Natural killer cell (primary cell): Measurements from ENCODE around the gene OPN3. TPM values are rescaled to one million over a fixed set of nuclear protein-coding genes. Genes with fewer than 3 reads are reported as not detected.

Source experiments
- ATAC-seq, 3 donors: fragments of 150-1000 bp in 2 of 3; fragments of 200-7000 bp in 1 of 3; cut with Tn5 transposase; 1 replicate in 1 of 3; 2 replicates in 2 of 3; pipeline ENCODE4 v1.10.0; 2021; ENCODE audit warnings: mild to moderate bottlenecking in 2 of 3, moderate library complexity in 2 of 3
- DNase-seq, 2 donors: peaks; one replicate each; pipeline versions ENCODE4 v3.0.0 to v3.0.0-alpha.2; 2013 to 2021; ENCODE audit warnings: mixed read lengths in 1 of 2
- H3K27ac ChIP-seq: one replicate; pipeline ENCODE4 v1.5.1; 2013; ENCODE audit warnings: mild to moderate bottlenecking, low read length
- H3K27me3 ChIP-seq: one replicate; pipeline ENCODE4 v1.6.1; 2013; ENCODE audit warnings: low read length; ENCODE audit not compliant: control insufficient read depth, insufficient read depth
- H3K36me3 ChIP-seq: one replicate; pipeline ENCODE4 v1.6.1; 2013; ENCODE audit warnings: low read length; ENCODE audit not compliant: control insufficient read depth, insufficient read depth
- H3K4me1 ChIP-seq: one replicate; pipeline ENCODE4 v1.6.1; 2013; ENCODE audit warnings: low read length; ENCODE audit not compliant: control insufficient read depth, insufficient read depth
- H3K4me3 ChIP-seq: one replicate; pipeline ENCODE4 v1.5.1; 2013; ENCODE audit warnings: low read length
- H3K9me3 ChIP-seq: one replicate; pipeline ENCODE4 v1.6.1; 2013; ENCODE audit warnings: low read length; ENCODE audit not compliant: control insufficient read depth, insufficient read depth
- H3K27ac Mint-ChIP-seq, 2 donors: one replicate each; pipeline ENCODE4 v1.8.0; 2022; ENCODE audit warnings: mild to moderate bottlenecking in 2 of 2, mixed read lengths in 2 of 2, moderate library complexity in 1 of 2
- H3K27me3 Mint-ChIP-seq, 2 donors: one replicate each; pipeline ENCODE4 v1.8.0; 2022; ENCODE audit warnings: low read depth in 2 of 2, mixed read lengths in 2 of 2
- H3K36me3 Mint-ChIP-seq: one replicate; pipeline ENCODE4 v1.8.0; 2022; ENCODE audit warnings: mixed read lengths
- H3K4me1 Mint-ChIP-seq, 2 donors: one replicate each; pipeline ENCODE4 v1.8.0; 2022; ENCODE audit warnings: mixed read lengths in 2 of 2
- H3K4me3 Mint-ChIP-seq: one replicate; pipeline ENCODE4 v1.8.0; 2022; ENCODE audit warnings: mild to moderate bottlenecking, moderate library complexity, mixed read lengths
- H3K9me3 Mint-ChIP-seq, 2 donors: one replicate each; pipeline ENCODE4 v1.8.0; 2022; ENCODE audit warnings: mixed read lengths in 2 of 2
- WGBS: methylation state at CpG from one replicate; pipeline ENCODE4 v1.1.7; 2013; ENCODE audit warnings: missing lambda C conversion rate; ENCODE audit not compliant: insufficient coverage; 5-methylcytosine and 5-hydroxymethylcytosine counted together
- intact Hi-C: fragments of 100-400 bp; cut with micrococcal nuclease; formaldehyde crosslinking; loops from one replicate; pipeline ENCODE4 v1.14.2; 2022
- total RNA-seq, 4 donors: library from RNA; stranded (reverse); fragments of 120-200 nt in 1 of 4; gene quantifications; one replicate each; pipeline versions ENCODE4 v1.2.3 to v1.2.4, GENCODE V29; 2013 to 2022
- TF ChIP-seq, protein P1 (sequence below): fragments of 200-600 bp; IDR thresholded peaks from one replicate; pipeline ENCODE4 v1.8.0; 2022; ENCODE audit warnings: antibody characterized with exemption

The OPN3 gene
- total RNA-seq, 3 donors from 2014 or later (not counting 1 experiment from before 2014, with no cell fraction given): 3.9 to 5.1 (median 4.1) TPM

DNA sequence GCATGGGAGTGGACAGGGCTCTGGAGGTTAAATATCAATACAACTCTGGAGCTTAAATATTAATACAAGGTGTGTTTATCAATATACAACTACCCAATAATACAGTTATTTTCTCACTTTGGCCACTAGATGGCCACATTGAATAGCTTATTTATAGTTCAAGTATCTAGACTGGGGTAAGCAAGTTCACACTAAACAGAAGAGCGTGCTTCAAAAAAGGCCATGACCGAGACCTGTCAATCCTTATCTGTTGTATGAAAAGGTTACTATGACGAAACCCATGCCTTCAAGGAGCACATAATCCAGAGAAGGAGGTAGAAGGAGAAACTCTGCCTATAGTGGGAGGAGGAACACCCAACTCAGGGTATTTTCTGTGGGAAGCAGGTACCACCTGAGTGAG lies 29.1 kb downstream of the OPN3 start:
- H3K27ac ChIP-seq: no peak overlapping the region
- H3K4me1 ChIP-seq: no peaks in the 10 kb centered on the region
- WGBS: 38% methylated on average over 3 of the region's 3 CpGs

DNA sequence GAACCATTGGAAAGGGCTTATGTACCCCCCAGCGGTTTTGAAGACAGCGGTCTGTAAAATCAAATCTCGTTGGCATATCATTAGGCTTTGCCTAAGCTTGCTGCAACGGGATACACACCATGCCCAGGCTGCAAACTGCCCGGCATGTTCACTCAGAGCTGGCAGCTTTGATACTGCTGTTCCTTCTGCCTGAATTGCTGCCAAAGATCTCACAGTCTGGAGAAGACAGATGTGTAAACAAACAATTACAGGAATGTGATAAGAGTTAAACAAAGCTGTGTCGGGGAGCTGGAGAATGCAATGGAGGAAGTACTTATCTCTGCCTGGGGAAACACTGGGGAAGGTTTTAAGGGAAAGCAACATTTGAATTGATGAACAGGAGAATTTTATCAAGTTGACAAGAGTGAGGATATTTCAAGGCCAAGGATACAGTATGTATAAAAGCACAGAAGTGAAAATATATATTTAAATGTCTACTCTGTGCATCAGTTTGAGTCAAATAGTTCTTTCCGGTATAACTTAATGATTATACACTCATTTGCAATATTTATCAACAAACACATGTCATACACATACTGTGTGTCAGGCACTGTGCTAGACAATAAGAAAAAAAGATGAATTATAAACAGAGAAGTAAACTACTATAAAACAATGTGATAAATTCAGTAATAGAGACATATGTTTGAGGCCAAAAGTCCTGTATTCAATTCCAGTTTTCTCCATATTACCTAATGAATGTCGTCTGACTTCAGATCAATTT lies 29.9 kb downstream of the OPN3 start:
- no peak overlapping the region for H3K27ac Mint-ChIP-seq
- H3K4me1 Mint-ChIP-seq: no peaks in the 10 kb centered on the region
- no peaks in the 10 kb centered on the region for H3K27me3 Mint-ChIP-seq

More for the DNA sequence above, 29.1 kb downstream of the OPN3 start:
- no peaks in the 10 kb centered on the region for H3K36me3 ChIP-seq
- TF ChIP-seq, protein P1, sequence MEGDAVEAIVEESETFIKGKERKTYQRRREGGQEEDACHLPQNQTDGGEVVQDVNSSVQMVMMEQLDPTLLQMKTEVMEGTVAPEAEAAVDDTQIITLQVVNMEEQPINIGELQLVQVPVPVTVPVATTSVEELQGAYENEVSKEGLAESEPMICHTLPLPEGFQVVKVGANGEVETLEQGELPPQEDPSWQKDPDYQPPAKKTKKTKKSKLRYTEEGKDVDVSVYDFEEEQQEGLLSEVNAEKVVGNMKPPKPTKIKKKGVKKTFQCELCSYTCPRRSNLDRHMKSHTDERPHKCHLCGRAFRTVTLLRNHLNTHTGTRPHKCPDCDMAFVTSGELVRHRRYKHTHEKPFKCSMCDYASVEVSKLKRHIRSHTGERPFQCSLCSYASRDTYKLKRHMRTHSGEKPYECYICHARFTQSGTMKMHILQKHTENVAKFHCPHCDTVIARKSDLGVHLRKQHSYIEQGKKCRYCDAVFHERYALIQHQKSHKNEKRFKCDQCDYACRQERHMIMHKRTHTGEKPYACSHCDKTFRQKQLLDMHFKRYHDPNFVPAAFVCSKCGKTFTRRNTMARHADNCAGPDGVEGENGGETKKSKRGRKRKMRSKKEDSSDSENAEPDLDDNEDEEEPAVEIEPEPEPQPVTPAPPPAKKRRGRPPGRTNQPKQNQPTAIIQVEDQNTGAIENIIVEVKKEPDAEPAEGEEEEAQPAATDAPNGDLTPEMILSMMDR: peak; percentile 71
- Mint-ChIP-seq H3K27me3 (no peaks in the 10 kb centered on the region), H3K36me3 (no peaks in the 10 kb centered on the region), H3K4me3 (no peak overlapping the region), H3K27ac (no peak overlapping the region), H3K9me3 (no peaks in the 10 kb centered on the region), H3K4me1 (no peaks in the 10 kb centered on the region)
- H3K9me3 ChIP-seq: no peaks in the 10 kb centered on the region
- intact Hi-C loops: loop anchor here (1.0 to 5.0 kb wide), 3 partner anchors 16 to 1716 kb away; no protein-coding TSS in a partner anchor
- peak in 1 of 2 donors; percentile 77 for DNase-seq
- ATAC-seq: peak; percentile 72 to 85 (median 72)
- no peaks in the 10 kb centered on the region for H3K27me3 ChIP-seq
- no peak overlapping the region for H3K4me3 ChIP-seq

DNA sequence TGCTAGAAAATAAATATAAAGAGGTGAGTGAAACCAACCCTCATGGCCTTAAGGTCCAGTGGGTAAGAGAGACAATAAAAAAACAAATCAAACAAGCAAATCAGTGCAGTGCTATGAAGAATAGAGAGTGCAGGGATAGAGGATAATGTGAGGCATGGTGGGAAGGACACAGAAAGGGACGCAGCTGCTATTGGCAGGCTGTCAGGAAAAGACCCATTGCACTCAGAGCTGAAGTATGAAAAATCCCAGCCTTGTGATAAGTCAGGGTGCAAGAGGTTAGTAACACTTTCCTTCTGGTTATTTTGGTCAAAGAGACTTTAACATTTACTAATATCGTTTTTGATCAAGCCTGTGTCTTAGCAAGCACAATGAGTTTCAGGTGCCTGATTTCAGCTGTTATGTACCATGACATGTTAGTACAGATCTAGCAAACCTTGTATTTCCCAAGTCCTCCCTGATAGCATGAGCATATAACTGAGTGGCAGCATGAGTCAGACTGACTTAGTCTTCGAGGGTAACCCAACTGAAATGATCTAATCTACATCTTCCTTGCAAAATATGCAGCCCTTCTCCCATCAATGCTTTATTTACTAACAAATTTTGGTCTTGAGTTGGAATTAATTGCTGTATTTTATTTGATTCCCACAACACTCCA lies 31.7 kb downstream of the OPN3 start:
- Histone ChIP-seq H3K9me3 (no peaks in the 10 kb centered on the region), H3K4me3 (no peak overlapping the region), H3K4me1 (no peaks in the 10 kb centered on the region), H3K27ac (no peak overlapping the region), H3K36me3 (no peaks in the 10 kb centered on the region), H3K27me3 (no peaks in the 10 kb centered on the region)
- TF ChIP-seq, protein P1: no peak
- WGBS: 67% methylated on average over 3 of the region's 3 CpGs
- H3K4me3 Mint-ChIP-seq: no peak overlapping the region
- DNase-seq (no peak), ATAC-seq (no peak)
- intact Hi-C loops: no loop called here
- H3K27me3 Mint-ChIP-seq: no peaks in the 10 kb centered on the region
- no peak overlapping the region for H3K27ac Mint-ChIP-seq
- H3K4me1 Mint-ChIP-seq: no peaks in the 10 kb centered on the region
- H3K9me3 Mint-ChIP-seq: no peaks in the 10 kb centered on the region
- no peaks in the 10 kb centered on the region for H3K36me3 Mint-ChIP-seq

More for the DNA sequence above, 29.9 kb downstream of the OPN3 start:
- TF ChIP-seq, protein P1: no peak
- 86% methylated on average over 7 of the region's 8 CpGs for WGBS
- no peak overlapping the region for H3K4me3 ChIP-seq
- no peaks in the 10 kb centered on the region for H3K9me3 ChIP-seq
- H3K36me3 ChIP-seq: no peaks in the 10 kb centered on the region
- H3K4me1 ChIP-seq: no peaks in the 10 kb centered on the region
- H3K27me3 ChIP-seq: no peaks in the 10 kb centered on the region
- intact Hi-C loops: loop anchor here (5.0 kb wide), 1 partner anchor 1717 kb away; no protein-coding TSS in a partner anchor
- DNase-seq (no peak), ATAC-seq (no peak)
- Mint-ChIP-seq H3K4me3 (no peak overlapping the region), H3K36me3 (no peaks in the 10 kb centered on the region), H3K9me3 (no peaks in the 10 kb centered on the region)
- no peak overlapping the region for H3K27ac ChIP-seq
